Peyer's patch (tissue), 4 donors: ENCODE results near the gene GEMIN2.

ENCODE experiments used
- POLR2A ChIP-seq, 2 donors: fragments of 450-650 bp; IDR thresholded peaks; one replicate each; pipeline ENCODE4 v1.5.1; 2017; ENCODE audit warnings: antibody characterized with exemption in 2 of 2, mild to moderate bottlenecking in 2 of 2, moderate library complexity in 2 of 2
- TF ChIP-seq, protein P1 (sequence below), 6 experiments: fragments of 450-650 bp in 4 of 6; fragments of 200-600 bp in 2 of 6; sonication (generic) in 1 of 6; IDR thresholded peaks; one replicate each; pipeline ENCODE4 v1.5.1; 2017 to 2019; ENCODE audit warnings: antibody characterized with exemption in 6 of 6, mild to moderate bottlenecking in 3 of 6, moderate library complexity in 1 of 6

- TF ChIP-seq POLR2A (IDR thresholded peaks at IDR 0.05): no peak
- TF ChIP-seq, protein P1, sequence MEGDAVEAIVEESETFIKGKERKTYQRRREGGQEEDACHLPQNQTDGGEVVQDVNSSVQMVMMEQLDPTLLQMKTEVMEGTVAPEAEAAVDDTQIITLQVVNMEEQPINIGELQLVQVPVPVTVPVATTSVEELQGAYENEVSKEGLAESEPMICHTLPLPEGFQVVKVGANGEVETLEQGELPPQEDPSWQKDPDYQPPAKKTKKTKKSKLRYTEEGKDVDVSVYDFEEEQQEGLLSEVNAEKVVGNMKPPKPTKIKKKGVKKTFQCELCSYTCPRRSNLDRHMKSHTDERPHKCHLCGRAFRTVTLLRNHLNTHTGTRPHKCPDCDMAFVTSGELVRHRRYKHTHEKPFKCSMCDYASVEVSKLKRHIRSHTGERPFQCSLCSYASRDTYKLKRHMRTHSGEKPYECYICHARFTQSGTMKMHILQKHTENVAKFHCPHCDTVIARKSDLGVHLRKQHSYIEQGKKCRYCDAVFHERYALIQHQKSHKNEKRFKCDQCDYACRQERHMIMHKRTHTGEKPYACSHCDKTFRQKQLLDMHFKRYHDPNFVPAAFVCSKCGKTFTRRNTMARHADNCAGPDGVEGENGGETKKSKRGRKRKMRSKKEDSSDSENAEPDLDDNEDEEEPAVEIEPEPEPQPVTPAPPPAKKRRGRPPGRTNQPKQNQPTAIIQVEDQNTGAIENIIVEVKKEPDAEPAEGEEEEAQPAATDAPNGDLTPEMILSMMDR (IDR thresholded peaks at IDR 0.05): no peak
Measured at GRCh38 chr14:39173198-39173597, 59.1 kb downstream of the GEMIN2 start.
